GM23338 (cell line): ENCODE results near the gene CFAP65. TPM values are rescaled to one million over a fixed set of nuclear protein-coding genes. Genes with fewer than 3 reads are reported as not detected.
A peak's percentile ranks its signal among the peaks of the same experiment; 100 is the strongest.

Source experiments
- ATAC-seq: fragments of 200-7000 bp; cut with Tn5 transposase; 3 replicates; pipeline ENCODE4 v1.9.1; 2020
- DNase-seq: peaks from one replicate; pipeline ENCODE4 v3.0.0-alpha.2; 2015; ENCODE audit warnings: low spot score
- H2AFZ ChIP-seq: fragments of 200-600 bp; sonication (generic); 2 replicates; pipeline ENCODE4 v1.8.0; 2016; ENCODE audit warnings: antibody characterized with exemption, mild to moderate bottlenecking, moderate library complexity
- H3F3A ChIP-seq: fragments of 200-600 bp; sonication (generic); replicated peaks from 2 replicates; pipeline ENCODE4 v1.8.0; 2017; ENCODE audit warnings: antibody characterized with exemption, mixed run types, low read depth
- H3K27ac ChIP-seq: fragments of 200-600 bp; sonication (generic); 2 replicates; pipeline ENCODE4 v1.6.1; 2016; ENCODE audit warnings: low read depth
- H3K27me3 ChIP-seq: fragments of 200-600 bp; sonication (generic); 2 replicates; pipeline ENCODE4 v1.8.0; 2016; ENCODE audit warnings: mild to moderate bottlenecking, mixed run types, moderate library complexity; ENCODE audit not compliant: insufficient read depth
- H3K36me3 ChIP-seq: fragments of 200-600 bp; sonication (generic); 2 replicates; pipeline ENCODE4 v1.8.0; 2016; ENCODE audit warnings: mild to moderate bottlenecking; ENCODE audit not compliant: insufficient read depth
- H3K4me1 ChIP-seq: fragments of 200-600 bp; sonication (generic); 2 replicates; pipeline ENCODE4 v1.8.0; 2016; ENCODE audit warnings: mild to moderate bottlenecking, moderate library complexity; ENCODE audit not compliant: insufficient read depth
- H3K4me2 ChIP-seq: fragments of 200-600 bp; sonication (generic); 2 replicates; pipeline ENCODE4 v1.7.1; 2017; ENCODE audit warnings: mixed run types
- H3K4me3 ChIP-seq: fragments of 200-600 bp; sonication (generic); 2 replicates; pipeline ENCODE4 v1.6.1; 2016; ENCODE audit warnings: mixed run types
- H3K79me2 ChIP-seq: fragments of 200-600 bp; sonication (generic); replicated peaks from 2 replicates; pipeline ENCODE4 v1.8.0; 2017; ENCODE audit warnings: mild to moderate bottlenecking; ENCODE audit not compliant: insufficient read depth
- H3K9me2 ChIP-seq: fragments of 200-600 bp; sonication (generic); 2 replicates; pipeline ENCODE4 v1.8.0; 2017; ENCODE audit not compliant: insufficient read depth
- H4K20me1 ChIP-seq: fragments of 200-600 bp; sonication (generic); replicated peaks from 2 replicates; pipeline ENCODE4 v1.8.0; 2017; ENCODE audit warnings: mild to moderate bottlenecking; ENCODE audit not compliant: insufficient read depth
- H3K27ac Mint-ChIP-seq: 2 replicates; pipeline ENCODE4 v1.8.0; 2020; ENCODE audit warnings: inconsistent platforms, mild to moderate bottlenecking, moderate library complexity, mixed read lengths
- H3K27me3 Mint-ChIP-seq: 3 replicates; pipeline ENCODE4 v1.8.0; 2022; ENCODE audit warnings: low read depth, mild to moderate bottlenecking, moderate library complexity, mixed read lengths, inconsistent platforms; ENCODE audit not compliant: insufficient read depth, poor library complexity
- H3K36me3 Mint-ChIP-seq: 3 replicates; pipeline ENCODE4 v1.8.0; 2021; ENCODE audit warnings: low read depth, mild to moderate bottlenecking, inconsistent platforms, moderate library complexity, mixed read lengths
- H3K4me1 Mint-ChIP-seq: 3 replicates; pipeline ENCODE4 v1.8.0; 2020; ENCODE audit warnings: mild to moderate bottlenecking, inconsistent platforms, mixed read lengths
- H3K4me3 Mint-ChIP-seq: 3 replicates; pipeline ENCODE4 v1.8.0; 2021; ENCODE audit warnings: moderate library complexity, mild to moderate bottlenecking, inconsistent platforms, mixed read lengths
- H3K9me3 Mint-ChIP-seq: 3 replicates; pipeline ENCODE4 v1.8.0; 2020; ENCODE audit warnings: moderate library complexity, mild to moderate bottlenecking, inconsistent platforms, mixed read lengths
- CREB1 ChIP-seq: fragments of 250-450 bp; sonication (Bioruptor Pico); IDR thresholded peaks from 2 replicates; pipeline ENCODE4 v1.5.0; 2020; ENCODE audit warnings: low read depth, mild to moderate bottlenecking, moderate library complexity
- EZH2 ChIP-seq: fragments of 200-600 bp; sonication (generic); IDR thresholded peaks from one replicate; pipeline ENCODE4 v1.8.0; 2017; ENCODE audit warnings: antibody characterized with exemption, mild to moderate bottlenecking, low read depth; ENCODE audit not compliant: unreplicated experiment
- EZH2phosphoT487 ChIP-seq: fragments of 200-600 bp; sonication (generic); IDR thresholded peaks from one replicate; pipeline ENCODE4 v1.8.1; 2018; ENCODE audit warnings: antibody characterized with exemption; ENCODE audit not compliant: unreplicated experiment
- NANOG ChIP-seq: IDR thresholded peaks from 2 replicates; pipeline ENCODE4 v1.6.1; 2016; ENCODE audit warnings: antibody characterized with exemption, borderline replicate concordance
- STAT1 ChIP-seq: IDR thresholded peaks from one replicate; pipeline ENCODE4 v1.6.1; 2016; ENCODE audit warnings: antibody characterized with exemption; ENCODE audit not compliant: unreplicated experiment
- ZNF331 ChIP-seq: fragments of 250-450 bp; sonication (Bioruptor Pico); IDR thresholded peaks from 2 replicates; pipeline ENCODE4 v1.5.0; 2020; ENCODE audit warnings: low read depth, mild to moderate bottlenecking, moderate library complexity
- polyA plus RNA-seq: library from polyadenylated mRNA; unstranded; fragments of >200 nt; fragmentation: Nextera tagmentation; extraction: Ambion mirVana; gene quantifications from 2 replicates; pipeline ENCODE4 v1.2.1, GENCODE V29; 2016
- total RNA-seq: library from RNA; depleted of rRNA; stranded (reverse); fragments of >200 nt; shearing (Covaris generic); gene quantifications from 2 replicates; pipeline ENCODE4 v1.2.3, GENCODE V29; 2014
- TF ChIP-seq, protein P1 (sequence below): IDR thresholded peaks from one replicate; pipeline ENCODE4 v1.6.1; 2018; ENCODE audit warnings: antibody characterized with exemption; ENCODE audit not compliant: unreplicated experiment
- TF ChIP-seq, protein P2 (sequence below): IDR thresholded peaks from 2 replicates; pipeline ENCODE4 v1.6.1; 2016; ENCODE audit warnings: antibody characterized with exemption

Gene CFAP65
- total and polyA plus RNA-seq, 2 experiments from 2014 or later: 0.38 to 0.74 TPM

DNA sequence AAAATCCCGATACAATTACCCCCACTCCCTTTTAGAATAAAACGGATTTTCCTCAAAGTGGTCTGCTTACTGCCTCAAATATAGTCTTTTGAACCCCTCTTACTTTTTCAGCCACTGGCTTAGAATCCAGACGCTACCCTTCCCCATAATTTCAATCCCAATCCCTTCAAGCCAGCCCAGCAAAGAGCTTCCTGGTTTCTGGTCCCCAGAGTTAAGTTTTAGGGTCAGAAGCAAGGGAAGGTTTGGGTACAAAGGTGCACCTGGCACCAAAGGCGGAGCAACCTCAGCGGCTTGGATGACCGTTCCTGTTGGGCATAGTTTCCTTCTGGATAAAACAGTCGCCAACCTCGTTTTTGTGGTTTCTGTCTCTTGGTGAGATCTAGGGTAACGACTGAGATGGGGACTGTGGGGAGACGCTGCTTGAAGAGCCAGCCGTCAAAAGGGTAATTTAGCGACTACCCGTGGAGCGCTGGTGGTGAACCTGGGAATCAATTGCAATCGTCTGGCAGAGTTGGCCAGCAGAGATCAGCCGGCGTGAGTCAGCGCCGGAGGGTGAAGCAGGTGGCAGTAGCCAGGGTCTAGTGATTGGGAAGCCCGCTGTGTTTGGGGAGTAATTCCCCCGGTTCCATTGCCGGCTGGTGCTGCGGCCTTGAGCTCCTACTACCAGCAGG, 57.9 kb downstream of the CFAP65 start:
- ATAC-seq: no peak
- H3K4me2 ChIP-seq: peak overlapping the region; percentile 81; the same call in 1 of the 2 replicates
- H3K4me1 ChIP-seq: peaks cover 33% of the 10 kb centered on the region; the same call in 1 of the 2 replicates
- no peak overlapping the region for H2AFZ ChIP-seq
- Mint-ChIP-seq H3K4me3 (peak overlapping the region; percentile 45; the same call in 1 of the 3 replicates), H3K4me1 (peaks cover 17% of the 10 kb centered on the region), H3K9me3 (peaks cover 3% of the 10 kb centered on the region; the same call in 1 of the 3 replicates), H3K36me3 (no peaks in the 10 kb centered on the region; the same call in 2 of the 3 replicates), H3K27ac (no peak overlapping the region), H3K27me3 (peaks cover 94% of the 10 kb centered on the region)
- no peaks in the 10 kb centered on the region for H3K9me2 ChIP-seq
- DNase-seq: peak; percentile 38
- H4K20me1 ChIP-seq: peaks cover 18% of the 10 kb centered on the region
- peak; percentile 82 for TF ChIP-seq EZH2phosphoT487
- TF ChIP-seq, protein P1, sequence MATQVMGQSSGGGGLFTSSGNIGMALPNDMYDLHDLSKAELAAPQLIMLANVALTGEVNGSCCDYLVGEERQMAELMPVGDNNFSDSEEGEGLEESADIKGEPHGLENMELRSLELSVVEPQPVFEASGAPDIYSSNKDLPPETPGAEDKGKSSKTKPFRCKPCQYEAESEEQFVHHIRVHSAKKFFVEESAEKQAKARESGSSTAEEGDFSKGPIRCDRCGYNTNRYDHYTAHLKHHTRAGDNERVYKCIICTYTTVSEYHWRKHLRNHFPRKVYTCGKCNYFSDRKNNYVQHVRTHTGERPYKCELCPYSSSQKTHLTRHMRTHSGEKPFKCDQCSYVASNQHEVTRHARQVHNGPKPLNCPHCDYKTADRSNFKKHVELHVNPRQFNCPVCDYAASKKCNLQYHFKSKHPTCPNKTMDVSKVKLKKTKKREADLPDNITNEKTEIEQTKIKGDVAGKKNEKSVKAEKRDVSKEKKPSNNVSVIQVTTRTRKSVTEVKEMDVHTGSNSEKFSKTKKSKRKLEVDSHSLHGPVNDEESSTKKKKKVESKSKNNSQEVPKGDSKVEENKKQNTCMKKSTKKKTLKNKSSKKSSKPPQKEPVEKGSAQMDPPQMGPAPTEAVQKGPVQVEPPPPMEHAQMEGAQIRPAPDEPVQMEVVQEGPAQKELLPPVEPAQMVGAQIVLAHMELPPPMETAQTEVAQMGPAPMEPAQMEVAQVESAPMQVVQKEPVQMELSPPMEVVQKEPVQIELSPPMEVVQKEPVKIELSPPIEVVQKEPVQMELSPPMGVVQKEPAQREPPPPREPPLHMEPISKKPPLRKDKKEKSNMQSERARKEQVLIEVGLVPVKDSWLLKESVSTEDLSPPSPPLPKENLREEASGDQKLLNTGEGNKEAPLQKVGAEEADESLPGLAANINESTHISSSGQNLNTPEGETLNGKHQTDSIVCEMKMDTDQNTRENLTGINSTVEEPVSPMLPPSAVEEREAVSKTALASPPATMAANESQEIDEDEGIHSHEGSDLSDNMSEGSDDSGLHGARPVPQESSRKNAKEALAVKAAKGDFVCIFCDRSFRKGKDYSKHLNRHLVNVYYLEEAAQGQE: no peak
- peak; percentile 98 for TF ChIP-seq EZH2
- H3F3A ChIP-seq: 0 out of 2 replicates have a peak, but pooled peaks cover 4% of the 10 kb centered on the region
- no peaks in the 10 kb centered on the region for H3K79me2 ChIP-seq
- no peak overlapping the region for H3K4me3 ChIP-seq
- H3K27me3 ChIP-seq: peaks cover 98% of the 10 kb centered on the region
- no peak overlapping the region for H3K27ac ChIP-seq
- no peaks in the 10 kb centered on the region for H3K36me3 ChIP-seq

DNA sequence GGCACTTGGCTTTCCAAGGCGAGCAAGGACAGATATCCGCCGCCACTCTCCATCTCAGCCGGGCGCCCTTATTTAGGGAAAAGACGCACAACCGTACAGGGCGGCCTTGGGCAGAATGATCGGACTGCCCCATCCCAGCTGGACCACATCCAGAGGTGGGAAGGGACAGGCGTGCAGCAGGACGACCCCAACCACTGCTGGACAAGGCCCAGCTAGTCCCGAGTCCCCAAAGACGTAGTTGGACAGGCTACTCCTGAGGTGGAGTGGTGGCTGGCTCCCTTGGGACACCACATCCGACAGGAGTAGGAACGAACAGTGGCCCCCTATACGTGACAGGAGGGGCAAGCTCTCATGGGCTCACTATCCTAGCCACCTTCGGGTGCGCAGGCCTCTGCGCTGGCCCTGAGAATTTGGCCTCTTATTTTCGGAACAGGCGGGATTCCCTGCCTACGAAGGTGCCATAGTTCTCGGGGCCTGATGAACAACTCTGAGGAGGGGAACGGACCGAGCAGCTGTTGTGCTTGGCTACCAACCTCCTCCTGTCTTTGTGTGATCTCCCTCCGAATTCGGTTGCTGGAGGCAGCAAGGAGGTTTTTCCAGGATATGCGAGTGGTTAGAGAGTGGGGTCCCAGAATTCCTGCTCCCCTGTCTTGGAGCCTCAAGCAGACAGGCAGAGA, 58.6 kb downstream of the CFAP65 start:
- H3K27me3 ChIP-seq: peaks cover 98% of the 10 kb centered on the region

More for the DNA sequence above, 58.6 kb downstream of the CFAP65 start:
- Histone ChIP-seq H3K27ac (no peak overlapping the region), H3K4me3 (peak overlapping the region; percentile 46; the same call in 1 of the 2 replicates), H3K36me3 (no peaks in the 10 kb centered on the region), H3K4me1 (peaks cover 33% of the 10 kb centered on the region; the same call in 1 of the 2 replicates), H3F3A (0 out of 2 replicates have a peak, but pooled peaks cover 4% of the 10 kb centered on the region), H4K20me1 (peaks cover 18% of the 10 kb centered on the region), H3K4me2 (peak overlapping the region; percentile 75), H3K79me2 (no peaks in the 10 kb centered on the region), H3K9me2 (no peaks in the 10 kb centered on the region), H2AFZ (peak overlapping the region; percentile 81; the same call in 1 of the 2 replicates)
- DNase-seq (peak; percentile 19), ATAC-seq (no peak)
- Mint-ChIP-seq H3K4me1 (peaks cover 17% of the 10 kb centered on the region), H3K27me3 (peaks cover 92% of the 10 kb centered on the region), H3K27ac (no peak overlapping the region), H3K9me3 (peaks cover 3% of the 10 kb centered on the region; the same call in 1 of the 3 replicates), H3K36me3 (no peaks in the 10 kb centered on the region; the same call in 2 of the 3 replicates), H3K4me3 (peak overlapping the region; percentile 54)
- no peak for TF ChIP-seq ZNF331 (CRISPR knock-in tag)
- TF ChIP-seq, protein P1: no peak
- TF ChIP-seq, protein P2, sequence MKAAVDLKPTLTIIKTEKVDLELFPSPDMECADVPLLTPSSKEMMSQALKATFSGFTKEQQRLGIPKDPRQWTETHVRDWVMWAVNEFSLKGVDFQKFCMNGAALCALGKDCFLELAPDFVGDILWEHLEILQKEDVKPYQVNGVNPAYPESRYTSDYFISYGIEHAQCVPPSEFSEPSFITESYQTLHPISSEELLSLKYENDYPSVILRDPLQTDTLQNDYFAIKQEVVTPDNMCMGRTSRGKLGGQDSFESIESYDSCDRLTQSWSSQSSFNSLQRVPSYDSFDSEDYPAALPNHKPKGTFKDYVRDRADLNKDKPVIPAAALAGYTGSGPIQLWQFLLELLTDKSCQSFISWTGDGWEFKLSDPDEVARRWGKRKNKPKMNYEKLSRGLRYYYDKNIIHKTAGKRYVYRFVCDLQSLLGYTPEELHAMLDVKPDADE: no peak
- TF ChIP-seq CREB1 (CRISPR knock-in tag): no peak
- no peak for TF ChIP-seq EZH2
- TF ChIP-seq EZH2phosphoT487: peak; percentile 73
- no peak for TF ChIP-seq STAT1
- TF ChIP-seq NANOG: no peak
